HG03558 (cell line): ENCODE measurements around the gene GTF2A1L.
"Not testable (repeated sequence)": the region's sequence is repeated elsewhere in the genome, so short reads cannot be mapped to it uniquely, and the experiment has no call there.

Experiments used
- ATAC-seq: cut with Tn5 transposase; IDR thresholded peaks from one replicate; pipeline ENCODE4 v1.9.1; 2021; ENCODE audit warnings: moderate number of reproducible peaks; ENCODE audit not compliant: unreplicated experiment; ENCODE audit errors: extremely low read depth

Gene GTF2A1L

GRCh38 chr2:48607307-48608014 is 10.2 kb upstream of the GTF2A1L start:
- ATAC-seq: no peak

GRCh38 chr2:48613211-48613610 is 4.4 kb upstream of the GTF2A1L start:
- ATAC-seq: no peak

GRCh38 chr2:48614581-48614980 is 3.1 kb upstream of the GTF2A1L start:
- ATAC-seq: not testable (repeated sequence)

- ATAC-seq: no peak
These were observed 1.9 kb downstream of the GTF2A1L start for GRCh38 chr2:48619526-48619925.

GRCh38 chr2:48620604-48621003 is 2.9 kb downstream of the GTF2A1L start:
- ATAC-seq: no peak

GRCh38 chr2:48622691-48623090 is 5.0 kb downstream of the GTF2A1L start:
- ATAC-seq: not testable (repeated sequence)

GRCh38 chr2:48624696-48625095 is 7.0 kb downstream of the GTF2A1L start:
- ATAC-seq: no peak

GRCh38 chr2:48626047-48626446 is 8.4 kb downstream of the GTF2A1L start:
- ATAC-seq: no peak

- ATAC-seq: no peak
These were observed 15.5 kb downstream of the GTF2A1L start for GRCh38 chr2:48633143-48633542.

GRCh38 chr2:48635786-48636185 is 18.1 kb downstream of the GTF2A1L start:
- no peak for ATAC-seq

- no peak for ATAC-seq
These were observed 20.6 kb downstream of the GTF2A1L start for GRCh38 chr2:48638261-48638660.

GRCh38 chr2:48651158-48651790 is 33.6 kb downstream of the GTF2A1L start:
- ATAC-seq: no peak

GRCh38 chr2:48668992-48669391 is 51.3 kb downstream of the GTF2A1L start:
- peak; percentile 95 for ATAC-seq

- ATAC-seq: no peak
These were observed 55.9 kb downstream of the GTF2A1L start for GRCh38 chr2:48673581-48673980.

GRCh38 chr2:48674933-48675332 is 57.3 kb downstream of the GTF2A1L start:
- no peak for ATAC-seq

GRCh38 chr2:48677450-48677849 is 59.8 kb downstream of the GTF2A1L start:
- ATAC-seq: no peak

GRCh38 chr2:48685126-48685525 is 67.5 kb downstream of the GTF2A1L start:
- no peak for ATAC-seq

GRCh38 chr2:48691935-48692691 is 74.5 kb downstream of the GTF2A1L start:
- ATAC-seq: no peak

GRCh38 chr2:48693066-48693465 is 75.4 kb downstream of the GTF2A1L start:
- ATAC-seq: no peak

- ATAC-seq: no peak
These were observed 76.0 kb downstream of the GTF2A1L start for GRCh38 chr2:48693645-48694044.

GRCh38 chr2:48694149-48694548 is 76.5 kb downstream of the GTF2A1L start:
- ATAC-seq: no peak
